D341Med (cell line): ENCODE data around the gene MRPL22.
"Not testable (repeated sequence)": the region's sequence is repeated elsewhere in the genome, so short reads cannot be mapped to it uniquely, and the experiment has no call there.

Experiments used
- DNase-seq: peaks from one replicate; pipeline ENCODE4 v3.0.0; 2012; ENCODE audit warnings: low spot score

Gene MRPL22

GRCh38 chr5:154997746-154998145 is 56.9 kb downstream of the MRPL22 start:
- no peak for DNase-seq

- DNase-seq, result no peak
These were observed 59.0 kb downstream of the MRPL22 start for GRCh38 chr5:154999865-155000264.

GRCh38 chr5:155001523-155001922 is 60.6 kb downstream of the MRPL22 start:
- DNase-seq, result no peak

- not testable (repeated sequence) for DNase-seq
These were observed 61.8 kb downstream of the MRPL22 start for GRCh38 chr5:155002722-155003121.

- no peak for DNase-seq
These were observed 63.4 kb downstream of the MRPL22 start for GRCh38 chr5:155004138-155004744.

GRCh38 chr5:155006265-155006664 is 65.4 kb downstream of the MRPL22 start:
- not testable (repeated sequence) for DNase-seq

- no peak for DNase-seq
These were observed 67.8 kb downstream of the MRPL22 start for GRCh38 chr5:155008669-155009068.

GRCh38 chr5:155010881-155011280 is 70.0 kb downstream of the MRPL22 start:
- no peak for DNase-seq

- no peak for DNase-seq
These were observed 72.7 kb downstream of the MRPL22 start, which contains the start of gene KIF4B for GRCh38 chr5:155013526-155013925. Gene KIF4B, plus strand, starts transcription at chr5:155013755. Its CDS starts 105 bp downstream, at chr5:155013860.

GRCh38 chr5:155015239-155015638 is 74.4 kb downstream of the MRPL22 start:
- no peak for DNase-seq

- no peak for DNase-seq
These were observed 76.7 kb downstream of the MRPL22 start for GRCh38 chr5:155017610-155018009.
